ENCODE measurements around the gene FRMD4A.

The FRMD4A gene

GRCh38 chr10:13707156-13707881 lies 623.4 kb downstream of the FRMD4A start:
- DNase-seq, result no peak

- no peak for DNase-seq
Observed at GRCh38 chr10:13706604-13707003, 624.1 kb downstream of the FRMD4A start.

- DNase-seq, result no peak
Observed at GRCh38 chr10:13706175-13706574, 624.5 kb downstream of the FRMD4A start.

- no peak for DNase-seq
Observed at GRCh38 chr10:13705526-13706174, 625.1 kb downstream of the FRMD4A start.

- DNase-seq, result no peak
Observed at GRCh38 chr10:13704964-13705363, 625.8 kb downstream of the FRMD4A start.

- DNase-seq, result no peak
Observed at GRCh38 chr10:13703997-13704536, 626.7 kb downstream of the FRMD4A start.

- no peak for DNase-seq
Observed at GRCh38 chr10:13703101-13703818, 627.5 kb downstream of the FRMD4A start.

- no peak for DNase-seq
Observed at GRCh38 chr10:13701157-13701919, 629.4 kb downstream of the FRMD4A start.

- DNase-seq, result no peak
Observed at GRCh38 chr10:13700473-13701144, 630.1 kb downstream of the FRMD4A start.

- DNase-seq, result no peak
Observed at GRCh38 chr10:13699216-13699615, 631.5 kb downstream of the FRMD4A start.

- no peak for DNase-seq
Observed at GRCh38 chr10:13698217-13698616, 632.5 kb downstream of the FRMD4A start.

- DNase-seq, result no peak
Observed at GRCh38 chr10:13696071-13696470, 634.7 kb downstream of the FRMD4A start.

GRCh38 chr10:13695588-13695987 lies 635.1 kb downstream of the FRMD4A start:
- DNase-seq, result no peak

- DNase-seq, result no peak
Observed at GRCh38 chr10:13693783-13694700, 636.7 kb downstream of the FRMD4A start.

- DNase-seq, result no peak
Observed at GRCh38 chr10:13690281-13690825, 640.4 kb downstream of the FRMD4A start.

- DNase-seq, result no peak
Observed at GRCh38 chr10:13686331-13686752, 644.4 kb downstream of the FRMD4A start.

GRCh38 chr10:13685885-13686284 lies 644.8 kb downstream of the FRMD4A start:
- DNase-seq, result no peak

- no peak for DNase-seq
Observed at GRCh38 chr10:13684806-13685482, 645.8 kb downstream of the FRMD4A start.

- no peak for DNase-seq
Observed at GRCh38 chr10:13684252-13684791, 646.4 kb downstream of the FRMD4A start.

GRCh38 chr10:13683017-13683416 lies 647.7 kb downstream of the FRMD4A start:
- no peak for DNase-seq

All from CD4-positive, alpha-beta T cell treated with Interleukin-21 for 1 hour (primary cell).